PFSK-1 (cell line): ENCODE results near the gene CA12.

Experiments used
- FOXP2 ChIP-seq: optimal IDR thresholded peaks from 2 replicates; pipeline ENCODE3; 2011; ENCODE audit warnings: borderline replicate concordance, control low read depth, inconsistent platforms; ENCODE audit not compliant: insufficient read depth; ENCODE audit errors: extremely low read length, extremely low read depth
- POLR2AphosphoS5 ChIP-seq: IDR thresholded peaks from 2 replicates; pipeline ENCODE4 v1.6.1; 2012; ENCODE audit warnings: low read depth, mild to moderate bottlenecking, control low read depth, low read length, moderate library complexity
- REST ChIP-seq, 2 experiments: IDR thresholded peaks; 2 replicates each; pipeline versions ENCODE4 v1.6.1 to v1.8.0; 2011 to 2012; ENCODE audit warnings: low read depth in 2 of 2, low read length in 2 of 2, control low read depth in 1 of 2, inconsistent platforms in 1 of 2, mild to moderate bottlenecking in 1 of 2, moderate library complexity in 1 of 2; ENCODE audit not compliant: insufficient read depth in 1 of 2
- SIN3A ChIP-seq: IDR thresholded peaks from 2 replicates; pipeline ENCODE4 v1.6.1; 2012; ENCODE audit warnings: mild to moderate bottlenecking, low read length, moderate library complexity, borderline replicate concordance; ENCODE audit not compliant: insufficient read depth
- TAF1 ChIP-seq: IDR thresholded peaks from 2 replicates; pipeline ENCODE4 v1.6.1; 2012; ENCODE audit warnings: low read length, control low read depth, borderline replicate concordance; ENCODE audit not compliant: insufficient read depth

Gene CA12

GRCh38 chr15:63373330-63373729 is 8.3 kb downstream of the CA12 start:
- no peak for TF ChIP-seq FOXP2
- TF ChIP-seq TAF1 = no peak
- no peak for TF ChIP-seq REST (IDR thresholded peaks at IDR 0.05; ENCODE audit: insufficient read depth in 1 of 2, low read depth in 2 of 2, low read length in 2 of 2)
- TF ChIP-seq SIN3A = no peak
- no peak for TF ChIP-seq POLR2AphosphoS5

DNA sequence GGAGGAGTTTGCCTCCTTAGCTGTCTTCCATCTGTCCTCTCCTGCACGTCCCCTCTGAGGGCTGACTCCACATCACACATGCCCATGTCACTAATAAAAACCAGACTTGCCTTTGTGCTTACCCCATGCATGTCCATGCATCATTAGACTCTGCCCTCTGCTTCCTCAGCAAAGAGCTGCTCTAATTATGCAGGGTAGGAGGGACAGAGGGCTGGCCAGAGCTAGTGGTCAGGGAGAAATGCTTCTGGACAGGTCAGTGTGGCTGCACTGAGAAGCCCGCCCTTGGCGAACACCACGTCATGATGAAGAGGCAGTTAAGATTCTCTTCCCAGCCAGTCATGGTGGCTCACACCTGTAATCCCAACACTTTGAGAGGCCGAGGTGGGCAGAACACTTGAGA is 8.9 kb downstream of the CA12 start:
- TF ChIP-seq REST (IDR thresholded peaks at IDR 0.05; ENCODE audit: insufficient read depth in 1 of 2, low read depth in 2 of 2, low read length in 2 of 2) = no peak

GRCh38 chr15:63372018-63372705 is 9.5 kb downstream of the CA12 start:
- no peak for TF ChIP-seq POLR2AphosphoS5
- no peak for TF ChIP-seq SIN3A
- TF ChIP-seq REST (IDR thresholded peaks at IDR 0.05; ENCODE audit: insufficient read depth in 1 of 2, low read depth in 2 of 2, low read length in 2 of 2) = no peak
- no peak for TF ChIP-seq FOXP2
- no peak for TF ChIP-seq TAF1

DNA sequence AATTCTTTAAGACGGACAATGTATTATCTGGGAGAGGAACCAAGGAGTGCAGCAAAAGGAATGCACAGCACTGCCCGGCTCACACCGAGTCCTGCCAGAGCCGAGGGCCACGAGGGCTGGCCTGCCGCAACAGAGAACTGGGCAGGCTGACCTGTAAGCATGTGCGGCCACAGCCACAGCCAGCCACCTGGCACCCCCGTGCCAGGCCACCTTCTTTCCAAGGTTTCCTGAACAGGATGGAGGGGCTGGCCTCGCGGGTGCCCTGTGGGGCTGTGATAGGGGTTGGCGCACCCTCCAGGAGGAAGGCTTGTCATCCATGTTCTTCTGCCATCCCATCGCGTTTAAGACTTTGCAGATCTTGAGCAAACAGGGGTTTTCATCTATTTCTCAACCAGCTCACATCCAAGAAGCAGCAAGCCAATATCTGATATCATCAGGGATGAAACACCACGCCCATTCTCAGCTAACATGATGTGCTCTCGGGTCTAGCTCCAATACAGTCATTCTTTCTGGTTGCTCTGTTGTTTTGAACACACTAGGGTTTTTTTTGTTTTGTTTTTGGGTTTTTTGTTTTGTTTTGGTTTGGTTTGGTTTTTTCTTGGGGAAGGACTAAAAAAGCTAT is 10.2 kb downstream of the CA12 start:
- TF ChIP-seq REST (IDR thresholded peaks at IDR 0.05; ENCODE audit: insufficient read depth in 1 of 2, low read depth in 2 of 2, low read length in 2 of 2) = no peak
- TF ChIP-seq SIN3A = no peak

GRCh38 chr15:63370764-63371163 is 10.9 kb downstream of the CA12 start:
- TF ChIP-seq TAF1 (no peak), REST (IDR thresholded peaks at IDR 0.05; ENCODE audit: insufficient read depth in 1 of 2, low read depth in 2 of 2, low read length in 2 of 2) (no peak), SIN3A (no peak), FOXP2 (no peak), POLR2AphosphoS5 (no peak)
